ENCODE results near the gene KRT2. TPM values are rescaled to one million over a fixed set of nuclear protein-coding genes. Genes with fewer than 3 reads are reported as not detected.

KRT2 gene
- total and polyA plus RNA-seq, 2 donors (not counting 3 experiments of a cell fraction or from before 2014, with no cell fraction given): not detected

DNA sequence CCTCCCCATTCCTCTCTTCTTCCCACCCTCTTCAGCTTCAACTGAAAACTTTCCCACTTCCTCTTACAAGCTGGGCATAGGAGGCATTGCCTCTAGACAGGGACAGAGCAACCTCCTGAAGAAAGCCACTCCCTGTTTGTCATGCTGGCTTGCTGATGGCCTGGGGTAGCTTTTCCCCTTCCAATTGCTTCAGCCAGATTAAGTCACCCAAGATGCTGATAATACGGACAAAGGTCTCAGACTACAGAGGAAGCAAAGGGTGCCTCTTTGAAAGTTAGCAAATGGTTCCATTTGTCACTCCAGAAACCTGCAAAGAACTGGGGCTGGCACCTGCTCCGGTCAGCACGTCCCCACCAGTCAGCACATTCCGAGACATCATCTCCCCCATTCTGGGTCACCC is 6.0 kb downstream of the KRT2 start:
- Histone ChIP-seq H4K20me1 (replicated peaks; ENCODE audit: control insufficient read depth, extremely low read depth, insufficient read depth, low read length) (no peaks in the 10 kb centered on the region), H3K4me3 (replicated peaks in 1 of 3; ENCODE audit: insufficient read depth in 1 of 3, low read depth in 1 of 3, low read length in 3 of 3) (no peak overlapping the region), H3K9ac (replicated peaks; ENCODE audit: extremely low read depth, insufficient read depth, low read length) (no peak overlapping the region), H3K27ac (ENCODE audit: insufficient read depth, low read depth, low read length) (no peak overlapping the region), H3K9me1 (replicated peaks; ENCODE audit: control insufficient read depth, extremely low read depth, insufficient read depth, low read length) (no peaks in the 10 kb centered on the region), H3K4me1 (ENCODE audit: control insufficient read depth, extremely low read depth, insufficient read depth, low read length) (no peaks in the 10 kb centered on the region), H2AFZ (ENCODE audit: low read depth, low read length) (no peak overlapping the region), H3K9me3 (replicated peaks; ENCODE audit: control insufficient read depth, insufficient read depth, low read length) (no peaks in the 10 kb centered on the region), H3K79me2 (ENCODE audit: control insufficient read depth, insufficient read depth, low read length) (no peaks in the 10 kb centered on the region), H3K27me3 (ENCODE audit: control insufficient read depth in 2 of 2, insufficient read depth in 2 of 2, low read length in 2 of 2) (peaks cover 6 to 7% of the 10 kb centered on the region in 2 experiments), H3K4me2 (ENCODE audit: insufficient read depth, low read length) (no peak overlapping the region), H3K36me3 (ENCODE audit: control insufficient read depth in 2 of 2, extremely low read depth in 1 of 2, insufficient read depth in 2 of 2, low read length in 2 of 2) (no peaks in the 10 kb centered on the region)
- no peak for DNase-seq (ENCODE audit: low read depth, low spot score)
- FAIRE-seq: no peak
- no TSS peak for BruUV-seq (replicated peaks)
- POLR2A ChIA-PET: no interaction called here
- intact Hi-C loops (cut with micrococcal nuclease) (no loop called here), dilution Hi-C loops (cut with MboI; ENCODE audit: extremely low pct_ligation_motif_present, low sequenced_read_pairs) (no loop called here)
- CTCF ChIA-PET: no interaction called here
- TF ChIP-seq, protein P1, sequence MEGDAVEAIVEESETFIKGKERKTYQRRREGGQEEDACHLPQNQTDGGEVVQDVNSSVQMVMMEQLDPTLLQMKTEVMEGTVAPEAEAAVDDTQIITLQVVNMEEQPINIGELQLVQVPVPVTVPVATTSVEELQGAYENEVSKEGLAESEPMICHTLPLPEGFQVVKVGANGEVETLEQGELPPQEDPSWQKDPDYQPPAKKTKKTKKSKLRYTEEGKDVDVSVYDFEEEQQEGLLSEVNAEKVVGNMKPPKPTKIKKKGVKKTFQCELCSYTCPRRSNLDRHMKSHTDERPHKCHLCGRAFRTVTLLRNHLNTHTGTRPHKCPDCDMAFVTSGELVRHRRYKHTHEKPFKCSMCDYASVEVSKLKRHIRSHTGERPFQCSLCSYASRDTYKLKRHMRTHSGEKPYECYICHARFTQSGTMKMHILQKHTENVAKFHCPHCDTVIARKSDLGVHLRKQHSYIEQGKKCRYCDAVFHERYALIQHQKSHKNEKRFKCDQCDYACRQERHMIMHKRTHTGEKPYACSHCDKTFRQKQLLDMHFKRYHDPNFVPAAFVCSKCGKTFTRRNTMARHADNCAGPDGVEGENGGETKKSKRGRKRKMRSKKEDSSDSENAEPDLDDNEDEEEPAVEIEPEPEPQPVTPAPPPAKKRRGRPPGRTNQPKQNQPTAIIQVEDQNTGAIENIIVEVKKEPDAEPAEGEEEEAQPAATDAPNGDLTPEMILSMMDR (IDR thresholded peaks at IDR 0.05; ENCODE audit: extremely low read depth in 1 of 2, insufficient read depth in 1 of 2, low read depth in 1 of 2, low read length in 2 of 2): no peak
- TF ChIP-seq JUN (IDR thresholded peaks at IDR 0.05; ENCODE audit: borderline replicate concordance, insufficient read depth, insufficient read length, low read depth): no peak
- TF ChIP-seq POLR2AphosphoS5 (IDR thresholded peaks at IDR 0.05; ENCODE audit: insufficient read depth, low read depth, low read length): no peak
- no peak for TF ChIP-seq MYC (IDR thresholded peaks at IDR 0.05; ENCODE audit: low read depth, low read length)
- TF ChIP-seq GATA2 (IDR thresholded peaks at IDR 0.05; ENCODE audit: insufficient read depth, insufficient read length, low read depth, low read length): no peak
- no peak for TF ChIP-seq FOS (IDR thresholded peaks at IDR 0.05; ENCODE audit: borderline replicate concordance, insufficient read depth, low read length)
- no peak for TF ChIP-seq EZH2 (IDR thresholded peaks at IDR 0.05; ENCODE audit: borderline replicate concordance, low read depth, low read length, severe bottlenecking)
- TF ChIP-seq, protein P2, sequence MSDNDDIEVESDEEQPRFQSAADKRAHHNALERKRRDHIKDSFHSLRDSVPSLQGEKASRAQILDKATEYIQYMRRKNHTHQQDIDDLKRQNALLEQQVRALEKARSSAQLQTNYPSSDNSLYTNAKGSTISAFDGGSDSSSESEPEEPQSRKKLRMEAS (IDR thresholded peaks at IDR 0.05; ENCODE audit: insufficient read depth, insufficient read length): no peak
- no peak for TF ChIP-seq POLR2A (IDR thresholded peaks at IDR 0.05; ENCODE audit: low read depth, low read length)

Measured in endothelial cell of umbilical vein (primary cell).